ENCODE results near the gene CEP120. TPM values are rescaled to one million over a fixed set of nuclear protein-coding genes. Genes with fewer than 3 reads are reported as not detected.

Gene CEP120
- total and polyA plus RNA-seq, 2 of the 4 experiments (the other 2 are of a cell fraction), result 6.7 to 46.1 TPM

GRCh38 chr5:123350742-123351141 lies 72.5 kb downstream of the CEP120 start:
- ATAC-seq (ENCODE audit: low read depth), result peak; percentile 52
- H4K5ac ChIP-seq (ENCODE audit: low read depth, low read length), result no peak overlapping the region
- peak overlapping the region; percentile 76; the same call in 1 of the 2 replicates for H2BK120ac ChIP-seq (ENCODE audit: low read depth, low read length)
- H2BK20ac ChIP-seq (ENCODE audit: low read depth, low read length), result no peak overlapping the region
- peak; percentile 49 for DNase-seq
- peak overlapping the region; percentile 63; the same call in 1 of the 2 replicates for H3K4me2 ChIP-seq (ENCODE audit: low read depth, low read length)
- TF ChIP-seq RFX5 (IDR thresholded peaks at IDR 0.05; ENCODE audit: low read depth, low read length), result no peak
- no peak for TF ChIP-seq POLR2A (IDR thresholded peaks at IDR 0.05; ENCODE audit: low read depth, low read length)
- no peak for TF ChIP-seq CTCF (conservative IDR thresholded peaks at IDR 0.05; ENCODE audit: low read depth, low read length)
- TF ChIP-seq FOS (IDR thresholded peaks at IDR 0.05; ENCODE audit: low read depth, low read length), result no peak
- no peak for TF ChIP-seq CHD1 (IDR thresholded peaks at IDR 0.05; ENCODE audit: low read depth, low read length)
- no peak for TF ChIP-seq MAZ (IDR thresholded peaks at IDR 0.05; ENCODE audit: borderline replicate concordance, low read depth, low read length)
- no peak for TF ChIP-seq RAD21 (IDR thresholded peaks at IDR 0.05; ENCODE audit: low read length)
- no peak for TF ChIP-seq MAFK (IDR thresholded peaks at IDR 0.05; ENCODE audit: low read depth, low read length)
- TF ChIP-seq SMC3 (IDR thresholded peaks at IDR 0.05; ENCODE audit: low read depth, low read length), result no peak
- no peak for TF ChIP-seq MXI1 (IDR thresholded peaks at IDR 0.05; ENCODE audit: borderline replicate concordance, low read depth, low read length)
- no peak for TF ChIP-seq RCOR1 (IDR thresholded peaks at IDR 0.05; ENCODE audit: insufficient replicate concordance, low read length)
- TF ChIP-seq ELK1 (IDR thresholded peaks at IDR 0.05; ENCODE audit: borderline replicate concordance, low read depth, low read length), result no peak
- H3K36me3 ChIP-seq (ENCODE audit: control insufficient read depth, insufficient read depth, low read length), result peaks cover 3% of the 10 kb centered on the region; the same call in 1 of the 2 replicates
- H4K20me1 ChIP-seq (ENCODE audit: insufficient read depth, low read length), result no peaks in the 10 kb centered on the region
- BruUV-seq (replicated peaks), result no TSS peak
- peak overlapping the region; percentile 64; the same call in 1 of the 2 replicates for H3K56ac ChIP-seq (ENCODE audit: extremely low read depth, insufficient read depth, low read length)
- no CpG with 5 or more reads among the region's 1 CpG for WGBS, 2 experiments (ENCODE audit: extremely low coverage in 2 of 2, insufficient read length in 1 of 2)
- in situ Hi-C loops (cut with MboI; ENCODE audit: low sequenced_read_pairs) (no loop called here), dilution Hi-C loops (cut with HindIII; ENCODE audit: low sequenced_read_pairs, unreplicated experiment) (no loop called here), intact Hi-C loops (cut with micrococcal nuclease) (no loop called here)
- peak overlapping the region; percentile 87 for H2BK5ac ChIP-seq (ENCODE audit: low read depth, low read length, poor library complexity, severe bottlenecking)
- no peak overlapping the region for H4K91ac ChIP-seq (ENCODE audit: insufficient read depth, low read depth, low read length)
- H3K9me3 ChIP-seq (ENCODE audit: control insufficient read depth, insufficient read depth, low read length), result no peaks in the 10 kb centered on the region
- H3K14ac ChIP-seq (replicated peaks; ENCODE audit: low read depth, low read length), result no peak overlapping the region
- H3K23ac ChIP-seq (ENCODE audit: low read depth, low read length), result no peak overlapping the region
- peak overlapping the region; percentile 69; the same call in 1 of the 2 replicates for H3K18ac ChIP-seq (ENCODE audit: low read depth, low read length)
- no peaks in the 10 kb centered on the region for H3K9me1 ChIP-seq (ENCODE audit: insufficient read depth, low read length)
- H2AFZ ChIP-seq (replicated peaks; ENCODE audit: low read length, poor library complexity), result no peak overlapping the region
- no peak overlapping the region for H2AK9ac ChIP-seq (replicated peaks; ENCODE audit: low read depth, low read length, poor library complexity)
- no peak overlapping the region for H2AK5ac ChIP-seq (ENCODE audit: low read depth, low read length)
- H3K9ac ChIP-seq (ENCODE audit: low read depth, low read length), result no peak overlapping the region
- no peaks in the 10 kb centered on the region for H3K27me3 ChIP-seq (ENCODE audit: control insufficient read depth, insufficient read depth, low read length)
- H3K4me1 ChIP-seq (ENCODE audit: control insufficient read depth, insufficient read depth, low read length), result no peaks in the 10 kb centered on the region
- H3K27ac ChIP-seq (ENCODE audit: insufficient read depth, low read length), result peak overlapping the region; percentile 40; the same call in 1 of the 2 replicates
- H3K79me1 ChIP-seq (ENCODE audit: low read depth in 1 of 2, low read length in 2 of 2), result no peaks in the 10 kb centered on the region
- ChIA-PET POLR2A (ENCODE audit: unreplicated experiment) (no interaction called here), CTCF (no interaction called here)
- H3K4me3 ChIP-seq (ENCODE audit: insufficient read depth, low read depth, low read length), result no peak overlapping the region
- no peak overlapping the region for H3K4ac ChIP-seq (ENCODE audit: low read depth, low read length)
- no peak overlapping the region for H2BK15ac ChIP-seq (ENCODE audit: low read depth, low read length)
- peak overlapping the region in 1 of 2 experiments; percentile 66; a peak in 1 of 4 replicates for H4K8ac ChIP-seq (ENCODE audit: low read depth in 2 of 2, low read length in 2 of 2)

Data from IMR-90 (cell line).